MM.1S (cell line): ENCODE results near the gene GPRIN3.
A peak's percentile ranks its signal among the peaks of the same experiment; 100 is the strongest.

Experiments used
- DNase-seq: peaks from one replicate; pipeline ENCODE4 v3.0.0-alpha.2; 2015
- H2AFZ ChIP-seq: fragments of 300-600 bp; sonication (generic); 2 replicates; pipeline ENCODE4 v1.6.0; 2016; ENCODE audit warnings: antibody characterized with exemption, low read length
- H3F3A ChIP-seq: fragments of 300-600 bp; sonication (generic); 2 replicates; pipeline ENCODE4 v1.6.1; 2016; ENCODE audit warnings: mild to moderate bottlenecking, antibody characterized with exemption, low read length, moderate library complexity, mixed read lengths; ENCODE audit not compliant: insufficient read depth
- H3K27ac ChIP-seq: fragments of 300-600 bp; sonication (generic); 2 replicates; pipeline ENCODE4 v1.5.1; 2016; ENCODE audit warnings: mild to moderate bottlenecking, low read length
- H3K27me3 ChIP-seq: fragments of 300-600 bp; sonication (generic); replicated peaks from 2 replicates; pipeline ENCODE4 v1.6.0; 2016; ENCODE audit warnings: low read length; ENCODE audit not compliant: insufficient read depth
- H3K36me3 ChIP-seq: fragments of 300-600 bp; sonication (generic); replicated peaks from 2 replicates; pipeline ENCODE4 v1.6.1; 2016; ENCODE audit warnings: mild to moderate bottlenecking, low read length, mixed read lengths; ENCODE audit not compliant: insufficient read depth
- H3K4me1 ChIP-seq: fragments of 300-600 bp; sonication (generic); 2 replicates; pipeline ENCODE4 v1.6.1; 2016; ENCODE audit warnings: low read length, mixed read lengths
- H3K4me2 ChIP-seq: fragments of 300-600 bp; sonication (generic); 2 replicates; pipeline ENCODE4 v1.6.0; 2016; ENCODE audit warnings: low read depth, low read length
- H3K4me3 ChIP-seq: fragments of 300-600 bp; sonication (generic); 2 replicates; pipeline ENCODE4 v1.5.1; 2016; ENCODE audit warnings: low read length, mixed read lengths
- H3K79me2 ChIP-seq: fragments of 300-600 bp; sonication (generic); 2 replicates; pipeline ENCODE4 v1.6.1; 2016; ENCODE audit warnings: mixed run types, low read length, mixed read lengths
- H3K9ac ChIP-seq: fragments of 300-600 bp; sonication (generic); 2 replicates; pipeline ENCODE4 v1.6.1; 2016; ENCODE audit warnings: low read length, mixed read lengths
- H3K9me2 ChIP-seq: fragments of 300-600 bp; sonication (generic); replicated peaks from 2 replicates; pipeline ENCODE4 v1.6.1; 2016; ENCODE audit warnings: mild to moderate bottlenecking, low read length, mixed read lengths; ENCODE audit not compliant: insufficient read depth
- H3K9me3 ChIP-seq: fragments of 300-600 bp; sonication (generic); replicated peaks from 2 replicates; pipeline ENCODE4 v1.6.1; 2016; ENCODE audit warnings: mild to moderate bottlenecking, low read length, mixed read lengths; ENCODE audit not compliant: insufficient read depth
- H4K20me1 ChIP-seq: fragments of 300-600 bp; sonication (generic); 2 replicates; pipeline ENCODE4 v1.6.1; 2016; ENCODE audit warnings: mild to moderate bottlenecking, low read length, moderate library complexity, mixed read lengths; ENCODE audit not compliant: insufficient read depth
- EZH2 ChIP-seq: fragments of 300-600 bp; sonication (generic); optimal IDR thresholded peaks from 2 replicates; pipeline ENCODE3; 2017; ENCODE audit warnings: low read depth, mild to moderate bottlenecking, antibody characterized with exemption, low read length, mixed read lengths
- EZH2phosphoT487 ChIP-seq: fragments of 300-600 bp; sonication (generic); IDR thresholded peaks from 2 replicates; pipeline ENCODE4 v1.6.1; 2018; ENCODE audit warnings: antibody characterized with exemption, low read length
- TF ChIP-seq, protein P1 (sequence below): fragments of 300-600 bp; sonication (generic); IDR thresholded peaks from 2 replicates; pipeline ENCODE4 v1.5.1; 2016; ENCODE audit warnings: antibody characterized with exemption, low read length, mixed read lengths

GPRIN3 gene

DNA sequence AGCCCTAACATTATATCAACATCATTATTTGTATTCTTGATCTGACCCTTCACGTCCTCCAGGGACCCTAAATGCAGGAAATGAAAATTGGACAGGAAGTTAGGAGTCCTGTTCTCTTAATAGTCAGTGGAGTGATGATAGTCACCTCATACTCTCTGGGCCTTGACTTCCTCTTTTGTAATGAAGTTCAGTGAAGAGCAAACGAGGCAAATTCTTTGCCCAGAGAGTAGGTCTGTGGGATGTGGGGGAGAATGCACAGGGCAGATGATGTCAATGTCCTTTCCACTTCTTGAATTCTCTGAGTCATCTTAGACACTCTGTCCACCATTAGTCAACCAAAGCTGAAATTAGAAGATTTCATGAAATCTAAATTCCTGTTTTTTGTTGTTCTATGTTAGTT is 17.1 kb upstream of the GPRIN3 start:
- TF ChIP-seq EZH2phosphoT487: no peak
- TF ChIP-seq, protein P1, sequence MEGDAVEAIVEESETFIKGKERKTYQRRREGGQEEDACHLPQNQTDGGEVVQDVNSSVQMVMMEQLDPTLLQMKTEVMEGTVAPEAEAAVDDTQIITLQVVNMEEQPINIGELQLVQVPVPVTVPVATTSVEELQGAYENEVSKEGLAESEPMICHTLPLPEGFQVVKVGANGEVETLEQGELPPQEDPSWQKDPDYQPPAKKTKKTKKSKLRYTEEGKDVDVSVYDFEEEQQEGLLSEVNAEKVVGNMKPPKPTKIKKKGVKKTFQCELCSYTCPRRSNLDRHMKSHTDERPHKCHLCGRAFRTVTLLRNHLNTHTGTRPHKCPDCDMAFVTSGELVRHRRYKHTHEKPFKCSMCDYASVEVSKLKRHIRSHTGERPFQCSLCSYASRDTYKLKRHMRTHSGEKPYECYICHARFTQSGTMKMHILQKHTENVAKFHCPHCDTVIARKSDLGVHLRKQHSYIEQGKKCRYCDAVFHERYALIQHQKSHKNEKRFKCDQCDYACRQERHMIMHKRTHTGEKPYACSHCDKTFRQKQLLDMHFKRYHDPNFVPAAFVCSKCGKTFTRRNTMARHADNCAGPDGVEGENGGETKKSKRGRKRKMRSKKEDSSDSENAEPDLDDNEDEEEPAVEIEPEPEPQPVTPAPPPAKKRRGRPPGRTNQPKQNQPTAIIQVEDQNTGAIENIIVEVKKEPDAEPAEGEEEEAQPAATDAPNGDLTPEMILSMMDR: no peak
- H3K79me2 ChIP-seq: peaks cover 3% of the 10 kb centered on the region; the same call in 1 of the 2 replicates
- H3K36me3 ChIP-seq: no peaks in the 10 kb centered on the region
- H3K9ac ChIP-seq: no peak overlapping the region
- no peak overlapping the region for H3K4me3 ChIP-seq
- no peaks in the 10 kb centered on the region for H3K9me3 ChIP-seq
- peak overlapping the region; percentile 16; the same call in 1 of the 2 replicates for H3K27ac ChIP-seq
- H3K9me2 ChIP-seq: no peaks in the 10 kb centered on the region
- 0 out of 2 replicates have a peak overlapping the region, but pooled peaks have one; percentile 2 for H2AFZ ChIP-seq
- DNase-seq: peak; percentile 56
- peaks cover 3% of the 10 kb centered on the region; the same call in 1 of the 2 replicates for H3F3A ChIP-seq
- H4K20me1 ChIP-seq: no peaks in the 10 kb centered on the region
- H3K27me3 ChIP-seq: no peaks in the 10 kb centered on the region
- peak overlapping the region; percentile 1; the same call in 1 of the 2 replicates for H3K4me2 ChIP-seq
- peaks cover 37% of the 10 kb centered on the region for H3K4me1 ChIP-seq

DNA sequence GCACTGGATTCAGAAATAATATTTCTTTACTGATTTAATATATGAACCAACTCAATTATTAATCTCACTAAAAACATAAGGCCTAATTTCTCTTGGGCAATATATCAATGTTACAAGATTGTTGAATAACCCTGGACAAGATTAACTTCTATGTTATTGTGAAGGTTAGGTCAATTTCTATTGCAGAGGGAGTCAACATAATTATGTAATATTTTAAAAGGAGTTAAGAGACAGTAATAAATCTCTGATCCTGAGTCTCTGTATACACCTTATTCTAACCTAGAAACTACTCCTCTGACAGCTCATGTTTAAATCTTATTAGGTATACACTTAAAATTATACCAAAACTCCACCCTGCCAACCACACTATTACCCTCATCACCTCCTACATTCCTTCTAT is 15.1 kb upstream of the GPRIN3 start:
- Histone ChIP-seq H3K27ac (no peak overlapping the region), H3K79me2 (peaks cover 19% of the 10 kb centered on the region), H3K9ac (no peak overlapping the region), H3K4me2 (no peak overlapping the region), H2AFZ (no peak overlapping the region), H3K27me3 (no peaks in the 10 kb centered on the region), H3K9me2 (no peaks in the 10 kb centered on the region), H3K4me3 (no peak overlapping the region), H3K4me1 (peaks cover 34% of the 10 kb centered on the region), H4K20me1 (no peaks in the 10 kb centered on the region), H3F3A (peaks cover 14% of the 10 kb centered on the region), H3K36me3 (no peaks in the 10 kb centered on the region), H3K9me3 (no peaks in the 10 kb centered on the region)
- DNase-seq: no peak
- TF ChIP-seq EZH2 (no peak), EZH2phosphoT487 (no peak)
- TF ChIP-seq, protein P1: no peak

- H3K4me2 ChIP-seq: no peak overlapping the region
- H3K27ac ChIP-seq: no peak overlapping the region
- no peaks in the 10 kb centered on the region for H3K9me2 ChIP-seq
- H3K36me3 ChIP-seq: no peaks in the 10 kb centered on the region
- H2AFZ ChIP-seq: no peak overlapping the region
- no peak overlapping the region for H3K9ac ChIP-seq
- no peaks in the 10 kb centered on the region for H3K27me3 ChIP-seq
- TF ChIP-seq, protein P1: no peak
- TF ChIP-seq EZH2phosphoT487: no peak
- TF ChIP-seq EZH2: no peak
- H3K79me2 ChIP-seq: peaks cover 36% of the 10 kb centered on the region
- no peak for DNase-seq
- no peaks in the 10 kb centered on the region for H4K20me1 ChIP-seq
- H3K9me3 ChIP-seq: no peaks in the 10 kb centered on the region
- no peak overlapping the region for H3K4me3 ChIP-seq
- peaks cover 36% of the 10 kb centered on the region for H3F3A ChIP-seq
- peaks cover 49% of the 10 kb centered on the region for H3K4me1 ChIP-seq
These were observed 12.2 kb upstream of the GPRIN3 start for GRCh38 chr4:89319756-89320155.
